WERI-Rb-1 (cell line): ENCODE measurements around the gene DOK4.
"Not testable (repeated sequence)": the region's sequence is repeated elsewhere in the genome, so short reads cannot be mapped to it uniquely, and the experiment has no call there.

Experiments used
- DNase-seq: peaks from one replicate; pipeline ENCODE4 v3.0.0-alpha.2; 2020
- H3K27ac ChIP-seq: fragments of 250-450 bp; sonication (Bioruptor Pico); 2 replicates; pipeline ENCODE4 v1.5.1; 2020; ENCODE audit warnings: mild to moderate bottlenecking, moderate library complexity
- H3K27me3 ChIP-seq: fragments of 250-450 bp; sonication (Bioruptor Pico); 2 replicates; pipeline ENCODE4 v1.5.1; 2021; ENCODE audit warnings: mild to moderate bottlenecking, low read depth, moderate library complexity; ENCODE audit not compliant: insufficient read depth, severe bottlenecking
- H3K36me3 ChIP-seq: fragments of 250-450 bp; sonication (Bioruptor Pico); 2 replicates; pipeline ENCODE4 v1.5.1; 2020; ENCODE audit warnings: mild to moderate bottlenecking, moderate library complexity
- H3K4me3 ChIP-seq: 2 replicates; pipeline ENCODE4 v1.5.1; 2011; ENCODE audit warnings: low read depth, mild to moderate bottlenecking, control low read depth, low read length
- H3K9me3 ChIP-seq: fragments of 250-450 bp; sonication (Bioruptor Pico); 2 replicates; pipeline ENCODE4 v1.5.1; 2021; ENCODE audit warnings: mild to moderate bottlenecking, moderate library complexity; ENCODE audit not compliant: severe bottlenecking
- CTCF ChIP-seq: IDR thresholded peaks from 2 replicates; pipeline ENCODE4 v1.5.1; 2011; ENCODE audit warnings: low read depth, mild to moderate bottlenecking, control low read depth, inconsistent platforms, low read length

Gene DOK4

GRCh38 chr16:57502048-57502775 lies 15.9 kb upstream of the DOK4 start:
- no peaks in the 10 kb centered on the region for H3K36me3 ChIP-seq
- H3K4me3 ChIP-seq: no peak overlapping the region
- DNase-seq: no peak
- no peaks in the 10 kb centered on the region for H3K27me3 ChIP-seq
- no peaks in the 10 kb centered on the region for H3K9me3 ChIP-seq
- TF ChIP-seq CTCF: no peak
- no peak overlapping the region for H3K27ac ChIP-seq

DNA sequence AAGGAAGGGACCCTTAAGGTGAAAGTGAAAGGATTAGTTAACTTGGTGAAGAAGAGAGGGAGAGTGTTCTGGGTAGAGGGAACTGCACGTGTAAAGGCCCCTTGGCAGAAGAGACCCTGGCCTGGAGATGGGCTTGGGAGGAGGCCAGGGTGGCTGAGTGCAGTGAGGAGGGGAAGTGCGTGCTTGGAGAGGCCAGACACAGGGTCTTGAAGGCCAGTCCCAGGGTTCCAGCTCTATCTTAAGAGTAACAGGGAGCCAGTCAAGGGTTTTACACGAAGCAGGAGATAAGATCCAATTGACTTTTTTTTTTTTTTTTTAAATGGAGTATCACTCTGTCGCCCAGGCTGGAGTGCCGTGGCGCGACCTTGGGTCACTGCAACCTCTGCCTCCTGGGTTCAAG lies 15.2 kb upstream of the DOK4 start:
- Histone ChIP-seq H3K4me3 (no peak overlapping the region), H3K27ac (no peak overlapping the region), H3K36me3 (no peaks in the 10 kb centered on the region), H3K9me3 (no peaks in the 10 kb centered on the region), H3K27me3 (no peaks in the 10 kb centered on the region)
- TF ChIP-seq CTCF: no peak
- no peak for DNase-seq

DNA sequence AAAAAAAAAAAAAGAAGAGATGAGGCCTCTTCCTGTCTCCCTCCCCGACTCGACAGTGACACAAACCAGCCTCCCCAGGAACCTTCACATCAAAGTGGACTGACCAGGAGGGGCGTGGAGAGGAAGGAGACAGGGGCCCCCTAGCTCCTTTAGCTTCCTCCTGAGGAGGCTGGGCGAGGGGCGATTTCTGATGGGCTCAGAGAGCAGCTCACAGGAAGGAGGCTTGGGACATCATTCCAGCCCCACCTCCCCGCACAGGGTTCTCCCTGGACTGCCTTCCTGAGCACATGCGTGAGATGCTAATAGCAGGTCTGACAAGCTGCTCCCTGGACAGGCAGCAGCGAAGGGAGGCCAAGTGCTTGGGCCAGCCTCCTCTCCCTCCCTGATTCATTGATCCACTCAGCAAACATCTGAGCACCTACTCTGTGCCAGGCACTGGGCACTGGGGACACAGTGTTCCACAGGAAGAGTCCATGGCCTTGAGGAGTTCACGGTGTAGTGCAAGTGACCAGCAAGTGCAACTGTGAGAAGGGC lies 14.4 kb upstream of the DOK4 start:
- no peaks in the 10 kb centered on the region for H3K9me3 ChIP-seq
- no peak for TF ChIP-seq CTCF
- no peaks in the 10 kb centered on the region for H3K36me3 ChIP-seq
- H3K4me3 ChIP-seq: no peak overlapping the region
- H3K27ac ChIP-seq: no peak overlapping the region
- no peak for DNase-seq
- no peaks in the 10 kb centered on the region for H3K27me3 ChIP-seq

GRCh38 chr16:57499941-57500340 lies 13.6 kb upstream of the DOK4 start:
- not testable (repeated sequence) for H3K4me3 ChIP-seq, H3K27ac ChIP-seq, DNase-seq, H3K27me3 ChIP-seq, H3K9me3 ChIP-seq, H3K36me3 ChIP-seq

DNA sequence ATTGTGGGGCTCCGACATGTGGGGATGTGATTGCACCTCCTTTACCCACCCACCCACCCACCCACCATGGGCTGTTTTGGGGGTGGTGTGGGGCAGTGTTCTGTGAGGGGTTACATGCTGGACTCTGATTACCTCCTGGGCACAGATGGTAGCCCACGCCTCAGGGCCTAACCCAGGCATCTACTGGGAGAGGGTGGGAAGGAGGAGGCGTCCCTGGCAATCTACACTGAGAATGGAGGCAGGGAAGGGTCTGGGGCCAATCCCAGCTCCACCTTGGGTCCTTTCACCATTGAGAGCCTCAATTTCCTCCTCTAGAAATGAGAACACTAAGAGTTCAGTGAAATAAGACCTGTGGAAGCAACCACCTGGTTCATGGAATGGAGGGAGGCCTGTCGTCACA lies 11.7 kb upstream of the DOK4 start:
- no peak for TF ChIP-seq CTCF
- Histone ChIP-seq H3K9me3 (no peaks in the 10 kb centered on the region), H3K36me3 (no peaks in the 10 kb centered on the region), H3K27ac (no peak overlapping the region), H3K27me3 (no peaks in the 10 kb centered on the region), H3K4me3 (no peak overlapping the region)
- DNase-seq: no peak

- Histone ChIP-seq H3K4me3 (no peak overlapping the region), H3K27me3 (no peaks in the 10 kb centered on the region), H3K9me3 (no peaks in the 10 kb centered on the region), H3K27ac (no peak overlapping the region), H3K36me3 (no peaks in the 10 kb centered on the region)
- no peak for DNase-seq
- no peak for TF ChIP-seq CTCF
These were observed 10.8 kb upstream of the DOK4 start for GRCh38 chr16:57497121-57497520.
